ENCODE results near the gene TMEM175. TPM values are rescaled to one million over a fixed set of nuclear protein-coding genes. Genes with fewer than 3 reads are reported as not detected.

TMEM175 gene
- total and polyA plus RNA-seq, 2 of the 13 experiments (the other 11 are each of a cell fraction or from before 2014, with no cell fraction given): 5.1 to 9.9 TPM

- TF ChIP-seq ZKSCAN8 (CRISPR knock-in tag; IDR thresholded peaks at IDR 0.05; ENCODE audit: borderline replicate concordance) (no peak), ZNF710 (CRISPR knock-in tag; IDR thresholded peaks at IDR 0.05; ENCODE audit: borderline replicate concordance) (no peak)
Measured at GRCh38 chr4:925771-926500, 6.3 kb upstream of the TMEM175 start (continued).

GRCh38 chr4:926538-926937, 5.7 kb upstream of the TMEM175 start:
- POLR2A ChIA-PET: no interaction called here
- TF ChIP-seq DNMT1 (CRISPR knock-in tag; IDR thresholded peaks at IDR 0.05) (no peak), CTCF (CRISPR knock-in tag; IDR thresholded peaks at IDR 0.05) (peak; percentile 52), ZFX (CRISPR knock-in tag; IDR thresholded peaks at IDR 0.05; ENCODE audit: low read depth) (0 out of 2 replicates have a peak, but pooled peaks have one; percentile 23), ZNF382 (CRISPR knock-in tag; IDR thresholded peaks at IDR 0.05; ENCODE audit: borderline replicate concordance) (no peak), ZMYM3 (CRISPR knock-in tag; IDR thresholded peaks at IDR 0.05) (no peak), SMC3 (IDR thresholded peaks at IDR 0.05; ENCODE audit: low read length) (peak; percentile 58), STAG1 (CRISPR knock-in tag; IDR thresholded peaks at IDR 0.05) (peak; percentile 33; the same call in 1 of the 2 replicates), HNF1A (IDR thresholded peaks at IDR 0.05; ENCODE audit: low read depth) (no peak), HNF1A (CRISPR knock-in tag; IDR thresholded peaks at IDR 0.05; ENCODE audit: borderline replicate concordance) (no peak), SAP130 (CRISPR knock-in tag; IDR thresholded peaks at IDR 0.05; ENCODE audit: low read depth) (no peak), PLRG1 (conservative IDR thresholded peaks at IDR 0.05) (no peak), ZNF44 (CRISPR knock-in tag; IDR thresholded peaks at IDR 0.05) (no peak), ZNF343 (CRISPR knock-in tag; IDR thresholded peaks at IDR 0.05) (no peak)

More at GRCh38 chr4:926538-926937, 5.7 kb upstream of the TMEM175 start:
- CTCF ChIA-PET (ENCODE audit: low intra/inter-chr PET ratio, low total read pairs): interaction anchor here (0.9 kb wide), 1 partner anchor 61 kb away, joined by 5 read pairs; the partner anchor contains the start of gene IDUA
- Histone ChIP-seq H3K79me2 (ENCODE audit: insufficient read depth, low read length) (peaks cover 76% of the 10 kb centered on the region), H3K9ac (ENCODE audit: insufficient read depth, low read depth, low read length) (no peak overlapping the region), H3K27ac (ENCODE audit: extremely low read length, insufficient read depth, low read length) (no peak overlapping the region), H3K9me3 (ENCODE audit: low read length) (no peaks in the 10 kb centered on the region), H3K36me3 (replicated peaks in 1 of 2; ENCODE audit: control insufficient read depth in 1 of 2, insufficient read depth in 2 of 2, low read length in 2 of 2) (peaks cover 0 to 13% of the 10 kb centered on the region in 2 experiments; a peak in 2 of 5 replicates), H3K4me1 (ENCODE audit: insufficient read depth, low read length) (peaks cover 30% of the 10 kb centered on the region), H3K4me2 (ENCODE audit: low read depth, low read length) (no peak overlapping the region), H2AFZ (ENCODE audit: low read length) (no peak overlapping the region), H4K20me1 (ENCODE audit: insufficient read depth, low read length) (peaks cover 32% of the 10 kb centered on the region), H3K27me3 (ENCODE audit: control insufficient read depth in 1 of 2, insufficient read depth in 2 of 2, low read length in 2 of 2) (no peaks in the 10 kb centered on the region; a peak in 1 of 5 replicates), H3K4me3 (replicated peaks in 1 of 3; ENCODE audit: insufficient read depth in 1 of 3, low read depth in 2 of 3, low read length in 3 of 3) (no peak overlapping the region)
- in situ Hi-C loops (cut with HindIII; ENCODE audit: extremely low pct_ligation_motif_present, low pct_unique_long_range_greater_than_20kb) (no loop called here), intact Hi-C loops (cut with micrococcal nuclease; ENCODE audit: unreplicated experiment) (loop anchor here (1.0 kb wide), 1 partner anchor 61 kb away; the partner anchor contains the start of gene IDUA)
- ATAC-seq: peak; percentile 24; the same call in 1 of the 3 replicates
- no TSS peak for BruUV-seq (replicated peaks)
- peak; percentile 24 for DNase-seq (ENCODE audit: low spot score)
- 93% methylated on average over 17 of the region's 17 CpGs for WGBS (ENCODE audit: low lambda C conversion rate)
- FAIRE-seq: peak; percentile 18

Data from HepG2 (cell line).